ENCODE data around the gene HEPACAM2.

HEPACAM2 gene

GRCh38 chr7:93160410-93160809, 65.9 kb downstream of the HEPACAM2 start:
- TF ChIP-seq, protein P1, sequence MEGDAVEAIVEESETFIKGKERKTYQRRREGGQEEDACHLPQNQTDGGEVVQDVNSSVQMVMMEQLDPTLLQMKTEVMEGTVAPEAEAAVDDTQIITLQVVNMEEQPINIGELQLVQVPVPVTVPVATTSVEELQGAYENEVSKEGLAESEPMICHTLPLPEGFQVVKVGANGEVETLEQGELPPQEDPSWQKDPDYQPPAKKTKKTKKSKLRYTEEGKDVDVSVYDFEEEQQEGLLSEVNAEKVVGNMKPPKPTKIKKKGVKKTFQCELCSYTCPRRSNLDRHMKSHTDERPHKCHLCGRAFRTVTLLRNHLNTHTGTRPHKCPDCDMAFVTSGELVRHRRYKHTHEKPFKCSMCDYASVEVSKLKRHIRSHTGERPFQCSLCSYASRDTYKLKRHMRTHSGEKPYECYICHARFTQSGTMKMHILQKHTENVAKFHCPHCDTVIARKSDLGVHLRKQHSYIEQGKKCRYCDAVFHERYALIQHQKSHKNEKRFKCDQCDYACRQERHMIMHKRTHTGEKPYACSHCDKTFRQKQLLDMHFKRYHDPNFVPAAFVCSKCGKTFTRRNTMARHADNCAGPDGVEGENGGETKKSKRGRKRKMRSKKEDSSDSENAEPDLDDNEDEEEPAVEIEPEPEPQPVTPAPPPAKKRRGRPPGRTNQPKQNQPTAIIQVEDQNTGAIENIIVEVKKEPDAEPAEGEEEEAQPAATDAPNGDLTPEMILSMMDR (IDR thresholded peaks at IDR 0.05; ENCODE audit: low read depth, low read length, missing control alignments), result no peak
- in situ Hi-C loops (cut with HindIII; ENCODE audit: low pct_ligation_motif_present, low sequenced_read_pairs), result no loop called here
- no peaks in the 10 kb centered on the region for H3K36me3 ChIP-seq (replicated peaks)
- peak; percentile 50 for DNase-seq
- H3K4me3 ChIP-seq (ENCODE audit: low read depth, low read length), result no peak overlapping the region
- no peaks in the 10 kb centered on the region for H3K27me3 ChIP-seq (replicated peaks)
- peak overlapping the region; percentile 85 for H3K27ac ChIP-seq

GRCh38 chr7:93159490-93159889, 66.8 kb downstream of the HEPACAM2 start:
- TF ChIP-seq, protein P1 (IDR thresholded peaks at IDR 0.05; ENCODE audit: low read depth, low read length, missing control alignments), result no peak
- in situ Hi-C loops (cut with HindIII; ENCODE audit: low pct_ligation_motif_present, low sequenced_read_pairs), result no loop called here
- Histone ChIP-seq H3K27me3 (replicated peaks) (no peaks in the 10 kb centered on the region), H3K4me3 (ENCODE audit: low read depth, low read length) (no peak overlapping the region), H3K27ac (peak overlapping the region; percentile 85), H3K36me3 (replicated peaks) (no peaks in the 10 kb centered on the region)
- peak; percentile 47 for DNase-seq

DNA sequence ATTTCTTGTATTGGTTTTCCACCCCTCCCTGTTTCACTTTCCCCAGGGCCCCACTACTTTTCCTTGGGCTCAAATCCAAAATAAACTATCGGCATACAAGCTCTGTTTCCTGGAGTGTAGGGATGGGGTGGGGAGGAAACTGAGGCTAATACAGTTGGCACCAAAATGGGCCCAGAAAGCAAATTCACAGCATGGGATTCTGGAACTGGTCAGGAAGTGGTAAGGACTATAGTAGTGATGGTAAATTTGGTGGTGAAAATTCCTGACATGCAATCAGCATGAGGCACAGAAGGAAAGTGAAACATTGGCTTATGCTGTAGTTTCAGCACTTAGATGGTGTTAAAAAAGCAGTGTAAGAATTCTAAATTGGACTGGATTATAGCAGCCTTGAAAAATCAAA, 69.4 kb downstream of the HEPACAM2 start:
- DNase-seq, result peak; percentile 55
- in situ Hi-C loops (cut with HindIII; ENCODE audit: low pct_ligation_motif_present, low sequenced_read_pairs), result no loop called here
- Histone ChIP-seq H3K27me3 (replicated peaks) (no peaks in the 10 kb centered on the region), H3K4me3 (ENCODE audit: low read depth, low read length) (no peak overlapping the region), H3K27ac (no peak overlapping the region), H3K36me3 (replicated peaks) (no peaks in the 10 kb centered on the region)
- TF ChIP-seq, protein P1 (IDR thresholded peaks at IDR 0.05; ENCODE audit: low read depth, low read length, missing control alignments), result no peak

- peak overlapping the region; percentile 26 for H3K27ac ChIP-seq
- in situ Hi-C loops (cut with HindIII; ENCODE audit: low pct_ligation_motif_present, low sequenced_read_pairs), result no loop called here
- TF ChIP-seq, protein P1 (IDR thresholded peaks at IDR 0.05; ENCODE audit: low read depth, low read length, missing control alignments), result peak; percentile 29
- no peaks in the 10 kb centered on the region for H3K36me3 ChIP-seq (replicated peaks)
- H3K4me3 ChIP-seq (ENCODE audit: low read depth, low read length), result no peak overlapping the region
- no peaks in the 10 kb centered on the region for H3K27me3 ChIP-seq (replicated peaks)
- DNase-seq, result peak; percentile 31
These were observed 76.0 kb downstream of the HEPACAM2 start for GRCh38 chr7:93150200-93150835.

DNA sequence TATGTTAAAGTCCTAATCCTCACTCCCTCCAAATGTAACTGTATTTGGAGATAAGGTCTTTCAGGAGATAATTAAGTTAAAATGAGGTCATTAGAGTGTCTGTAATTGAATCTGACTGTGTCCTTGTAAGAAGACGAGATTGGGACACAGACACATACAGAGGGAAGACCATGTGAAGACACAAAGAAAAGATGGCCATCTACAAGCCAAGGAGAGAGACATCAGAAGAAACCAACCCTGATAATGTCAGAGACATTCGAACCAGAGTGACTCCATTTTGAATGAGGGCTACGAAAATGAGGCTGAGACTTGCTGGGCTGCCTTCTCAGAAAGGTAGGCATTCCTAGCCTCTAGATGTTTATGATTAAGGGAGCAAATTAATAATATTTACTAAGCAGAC, 77.5 kb downstream of the HEPACAM2 start:
- Histone ChIP-seq H3K27ac (no peak overlapping the region), H3K27me3 (replicated peaks) (no peaks in the 10 kb centered on the region), H3K4me3 (ENCODE audit: low read depth, low read length) (no peak overlapping the region), H3K36me3 (replicated peaks) (no peaks in the 10 kb centered on the region)
- DNase-seq, result no peak
- TF ChIP-seq, protein P1 (IDR thresholded peaks at IDR 0.05; ENCODE audit: low read depth, low read length, missing control alignments), result no peak
- in situ Hi-C loops (cut with HindIII; ENCODE audit: low pct_ligation_motif_present, low sequenced_read_pairs), result no loop called here

DNA sequence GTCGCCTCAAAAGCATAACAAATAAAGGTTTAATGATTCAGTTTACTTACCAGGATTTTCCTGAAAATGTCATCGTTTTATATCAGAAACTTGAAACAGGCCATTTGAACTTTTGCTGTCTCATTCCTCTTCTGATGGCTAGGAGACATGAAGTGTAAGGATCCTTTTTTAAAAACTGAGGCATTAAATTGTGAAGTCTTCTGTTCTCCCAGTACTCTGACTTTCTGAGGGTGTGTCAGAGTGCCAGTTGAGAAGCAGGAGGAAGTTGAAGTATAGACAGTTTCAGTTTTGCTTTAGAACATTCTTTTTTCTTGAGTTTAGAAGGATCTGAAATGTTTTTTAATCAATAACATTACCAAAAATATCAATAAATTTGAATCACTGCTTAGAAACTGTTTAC, 78.1 kb downstream of the HEPACAM2 start, which contains the start of gene SAMD9L:
TSS of gene SAMD9L (minus strand) at position 242 of the 400 bp plus-strand sequence. CDS start 12,414 bp downstream, outside the sequence.
- Histone ChIP-seq H3K4me3 (ENCODE audit: low read depth, low read length) (peak within 1 kb of the TSS; percentile 16), H3K27ac (peak within 1 kb of the TSS; percentile 37), H3K36me3 (replicated peaks) (no peaks in the 10 kb centered on the region), H3K27me3 (replicated peaks) (no peaks in the 10 kb centered on the region)
- no peak for DNase-seq
- in situ Hi-C loops (cut with HindIII; ENCODE audit: low pct_ligation_motif_present, low sequenced_read_pairs), result no loop called here
- TF ChIP-seq, protein P1 (IDR thresholded peaks at IDR 0.05; ENCODE audit: low read depth, low read length, missing control alignments), result no peak

Data from brain microvascular endothelial cell (primary cell).